GM23338 (cell line): Measurements from ENCODE around the gene INPP4A.

Experiments
- CTCF ChIP-seq, 2 experiments: fragments of 200-600 bp in 1 of 2; sonication (generic) in 1 of 2; conservative IDR thresholded peaks; 2 replicates each; pipeline versions ENCODE4 v1.5.1 to v1.6.1; 2016 to 2017; ENCODE audit warnings: antibody characterized with exemption in 2 of 2, low read depth in 2 of 2, mild to moderate bottlenecking in 2 of 2, moderate library complexity in 1 of 2
- EZH2 ChIP-seq: fragments of 200-600 bp; sonication (generic); IDR thresholded peaks from one replicate; pipeline ENCODE4 v1.8.0; 2017; ENCODE audit warnings: antibody characterized with exemption, mild to moderate bottlenecking, low read depth; ENCODE audit not compliant: unreplicated experiment
- EZH2phosphoT487 ChIP-seq: fragments of 200-600 bp; sonication (generic); IDR thresholded peaks from one replicate; pipeline ENCODE4 v1.8.1; 2018; ENCODE audit warnings: antibody characterized with exemption; ENCODE audit not compliant: unreplicated experiment
- JUNB ChIP-seq: IDR thresholded peaks from one replicate; pipeline ENCODE4 v1.6.1; 2016; ENCODE audit warnings: antibody characterized with exemption; ENCODE audit not compliant: unreplicated experiment
- POLR2AphosphoS5 ChIP-seq: IDR thresholded peaks from 2 replicates; pipeline ENCODE4 v1.6.1; 2016; ENCODE audit warnings: antibody characterized with exemption, low read depth
- ZNF114 ChIP-seq: fragments of 250-450 bp; sonication (Bioruptor Pico); IDR thresholded peaks from 2 replicates; pipeline ENCODE4 v1.5.0; 2020; ENCODE audit warnings: mild to moderate bottlenecking, moderate library complexity
- TF ChIP-seq, protein P1 (sequence below): IDR thresholded peaks from one replicate; pipeline ENCODE4 v1.6.1; 2018; ENCODE audit warnings: antibody characterized with exemption; ENCODE audit not compliant: unreplicated experiment
- TF ChIP-seq, protein P2 (sequence below): fragments of 250-450 bp; sonication (Bioruptor Pico); IDR thresholded peaks from 2 replicates; pipeline ENCODE4 v1.5.0; 2020; ENCODE audit warnings: mild to moderate bottlenecking, moderate library complexity

GRCh38 chr2:98530114-98530513 lies 85.5 kb downstream of the INPP4A start:
- no peak for TF ChIP-seq CTCF (conservative IDR thresholded peaks at IDR 0.05; ENCODE audit: low read depth in 2 of 2)
- TF ChIP-seq ZNF114 = no peak
- TF ChIP-seq EZH2phosphoT487 = no peak
- TF ChIP-seq, protein P1, sequence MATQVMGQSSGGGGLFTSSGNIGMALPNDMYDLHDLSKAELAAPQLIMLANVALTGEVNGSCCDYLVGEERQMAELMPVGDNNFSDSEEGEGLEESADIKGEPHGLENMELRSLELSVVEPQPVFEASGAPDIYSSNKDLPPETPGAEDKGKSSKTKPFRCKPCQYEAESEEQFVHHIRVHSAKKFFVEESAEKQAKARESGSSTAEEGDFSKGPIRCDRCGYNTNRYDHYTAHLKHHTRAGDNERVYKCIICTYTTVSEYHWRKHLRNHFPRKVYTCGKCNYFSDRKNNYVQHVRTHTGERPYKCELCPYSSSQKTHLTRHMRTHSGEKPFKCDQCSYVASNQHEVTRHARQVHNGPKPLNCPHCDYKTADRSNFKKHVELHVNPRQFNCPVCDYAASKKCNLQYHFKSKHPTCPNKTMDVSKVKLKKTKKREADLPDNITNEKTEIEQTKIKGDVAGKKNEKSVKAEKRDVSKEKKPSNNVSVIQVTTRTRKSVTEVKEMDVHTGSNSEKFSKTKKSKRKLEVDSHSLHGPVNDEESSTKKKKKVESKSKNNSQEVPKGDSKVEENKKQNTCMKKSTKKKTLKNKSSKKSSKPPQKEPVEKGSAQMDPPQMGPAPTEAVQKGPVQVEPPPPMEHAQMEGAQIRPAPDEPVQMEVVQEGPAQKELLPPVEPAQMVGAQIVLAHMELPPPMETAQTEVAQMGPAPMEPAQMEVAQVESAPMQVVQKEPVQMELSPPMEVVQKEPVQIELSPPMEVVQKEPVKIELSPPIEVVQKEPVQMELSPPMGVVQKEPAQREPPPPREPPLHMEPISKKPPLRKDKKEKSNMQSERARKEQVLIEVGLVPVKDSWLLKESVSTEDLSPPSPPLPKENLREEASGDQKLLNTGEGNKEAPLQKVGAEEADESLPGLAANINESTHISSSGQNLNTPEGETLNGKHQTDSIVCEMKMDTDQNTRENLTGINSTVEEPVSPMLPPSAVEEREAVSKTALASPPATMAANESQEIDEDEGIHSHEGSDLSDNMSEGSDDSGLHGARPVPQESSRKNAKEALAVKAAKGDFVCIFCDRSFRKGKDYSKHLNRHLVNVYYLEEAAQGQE = no peak
- TF ChIP-seq EZH2 = no peak
- TF ChIP-seq POLR2AphosphoS5 = no peak
- TF ChIP-seq, protein P2, sequence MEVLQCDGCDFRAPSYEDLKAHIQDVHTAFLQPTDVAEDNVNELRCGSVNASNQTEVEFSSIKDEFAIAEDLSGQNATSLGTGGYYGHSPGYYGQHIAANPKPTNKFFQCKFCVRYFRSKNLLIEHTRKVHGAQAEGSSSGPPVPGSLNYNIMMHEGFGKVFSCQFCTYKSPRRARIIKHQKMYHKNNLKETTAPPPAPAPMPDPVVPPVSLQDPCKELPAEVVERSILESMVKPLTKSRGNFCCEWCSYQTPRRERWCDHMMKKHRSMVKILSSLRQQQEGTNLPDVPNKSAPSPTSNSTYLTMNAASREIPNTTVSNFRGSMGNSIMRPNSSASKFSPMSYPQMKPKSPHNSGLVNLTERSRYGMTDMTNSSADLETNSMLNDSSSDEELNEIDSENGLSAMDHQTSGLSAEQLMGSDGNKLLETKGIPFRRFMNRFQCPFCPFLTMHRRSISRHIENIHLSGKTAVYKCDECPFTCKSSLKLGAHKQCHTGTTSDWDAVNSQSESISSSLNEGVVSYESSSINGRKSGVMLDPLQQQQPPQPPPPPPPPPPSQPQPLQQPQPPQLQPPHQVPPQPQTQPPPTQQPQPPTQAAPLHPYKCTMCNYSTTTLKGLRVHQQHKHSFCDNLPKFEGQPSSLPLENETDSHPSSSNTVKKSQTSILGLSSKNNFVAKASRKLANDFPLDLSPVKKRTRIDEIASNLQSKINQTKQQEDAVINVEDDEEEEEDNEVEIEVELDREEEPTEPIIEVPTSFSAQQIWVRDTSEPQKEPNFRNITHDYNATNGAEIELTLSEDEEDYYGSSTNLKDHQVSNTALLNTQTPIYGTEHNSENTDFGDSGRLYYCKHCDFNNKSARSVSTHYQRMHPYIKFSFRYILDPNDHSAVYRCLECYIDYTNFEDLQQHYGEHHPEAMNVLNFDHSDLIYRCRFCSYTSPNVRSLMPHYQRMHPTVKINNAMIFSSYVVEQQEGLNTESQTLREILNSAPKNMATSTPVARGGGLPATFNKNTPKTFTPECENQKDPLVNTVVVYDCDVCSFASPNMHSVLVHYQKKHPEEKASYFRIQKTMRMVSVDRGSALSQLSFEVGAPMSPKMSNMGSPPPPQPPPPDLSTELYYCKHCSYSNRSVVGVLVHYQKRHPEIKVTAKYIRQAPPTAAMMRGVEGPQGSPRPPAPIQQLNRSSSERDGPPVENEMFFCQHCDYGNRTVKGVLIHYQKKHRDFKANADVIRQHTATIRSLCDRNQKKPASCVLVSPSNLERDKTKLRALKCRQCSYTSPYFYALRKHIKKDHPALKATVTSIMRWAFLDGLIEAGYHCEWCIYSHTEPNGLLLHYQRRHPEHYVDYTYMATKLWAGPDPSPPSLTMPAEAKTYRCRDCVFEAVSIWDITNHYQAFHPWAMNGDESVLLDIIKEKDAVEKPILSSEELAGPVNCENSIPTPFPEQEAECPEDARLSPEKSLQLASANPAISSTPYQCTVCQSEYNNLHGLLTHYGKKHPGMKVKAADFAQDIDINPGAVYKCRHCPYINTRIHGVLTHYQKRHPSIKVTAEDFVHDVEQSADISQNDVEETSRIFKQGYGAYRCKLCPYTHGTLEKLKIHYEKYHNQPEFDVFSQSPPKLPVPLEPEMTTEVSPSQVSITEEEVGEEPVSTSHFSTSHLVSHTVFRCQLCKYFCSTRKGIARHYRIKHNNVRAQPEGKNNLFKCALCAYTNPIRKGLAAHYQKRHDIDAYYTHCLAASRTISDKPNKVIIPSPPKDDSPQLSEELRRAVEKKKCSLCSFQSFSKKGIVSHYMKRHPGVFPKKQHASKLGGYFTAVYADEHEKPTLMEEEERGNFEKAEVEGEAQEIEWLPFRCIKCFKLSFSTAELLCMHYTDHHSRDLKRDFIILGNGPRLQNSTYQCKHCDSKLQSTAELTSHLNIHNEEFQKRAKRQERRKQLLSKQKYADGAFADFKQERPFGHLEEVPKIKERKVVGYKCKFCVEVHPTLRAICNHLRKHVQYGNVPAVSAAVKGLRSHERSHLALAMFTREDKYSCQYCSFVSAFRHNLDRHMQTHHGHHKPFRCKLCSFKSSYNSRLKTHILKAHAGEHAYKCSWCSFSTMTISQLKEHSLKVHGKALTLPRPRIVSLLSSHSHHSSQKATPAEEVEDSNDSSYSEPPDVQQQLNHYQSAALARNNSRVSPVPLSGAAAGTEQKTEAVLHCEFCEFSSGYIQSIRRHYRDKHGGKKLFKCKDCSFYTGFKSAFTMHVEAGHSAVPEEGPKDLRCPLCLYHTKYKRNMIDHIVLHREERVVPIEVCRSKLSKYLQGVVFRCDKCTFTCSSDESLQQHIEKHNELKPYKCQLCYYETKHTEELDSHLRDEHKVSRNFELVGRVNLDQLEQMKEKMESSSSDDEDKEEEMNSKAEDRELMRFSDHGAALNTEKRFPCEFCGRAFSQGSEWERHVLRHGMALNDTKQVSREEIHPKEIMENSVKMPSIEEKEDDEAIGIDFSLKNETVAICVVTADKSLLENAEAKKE = no peak
- no peak for TF ChIP-seq JUNB
